Kidney epithelial cell (primary cell): ENCODE results near the gene UBALD1. TPM values are rescaled to one million over a fixed set of nuclear protein-coding genes. Genes with fewer than 3 reads are reported as not detected.

Source experiments
- DNase-seq: peaks from one replicate; pipeline ENCODE4 v3.0.0-alpha.2; 2010; ENCODE audit warnings: low read depth
- H3K27me3 ChIP-seq: 2 replicates; pipeline ENCODE4 v1.6.0; 2011; ENCODE audit warnings: low read length; ENCODE audit not compliant: control insufficient read depth, insufficient read depth
- H3K36me3 ChIP-seq: 2 replicates; pipeline ENCODE4 v1.5.1; 2011; ENCODE audit warnings: low read length; ENCODE audit not compliant: control insufficient read depth, insufficient read depth
- H3K4me3 ChIP-seq: 2 replicates; pipeline ENCODE4 v1.5.1; 2011; ENCODE audit warnings: low read depth, mild to moderate bottlenecking, control low read depth, low read length
- total RNA-seq: library from RNA; depleted of rRNA; stranded (reverse); fragments of >200 nt; gene quantifications from 2 replicates; pipeline ENCODE4 v1.2.3, GENCODE V29; 2015
- TF ChIP-seq, protein P1 (sequence below): IDR thresholded peaks from 2 replicates; pipeline ENCODE4 v1.5.1; 2011; ENCODE audit warnings: mild to moderate bottlenecking, moderate library complexity, low read length, control low read depth, inconsistent platforms; ENCODE audit not compliant: insufficient read depth, poor library complexity, severe bottlenecking

UBALD1 gene
- total RNA-seq, 1 donor from 2014 or later = 8.9 TPM

DNA sequence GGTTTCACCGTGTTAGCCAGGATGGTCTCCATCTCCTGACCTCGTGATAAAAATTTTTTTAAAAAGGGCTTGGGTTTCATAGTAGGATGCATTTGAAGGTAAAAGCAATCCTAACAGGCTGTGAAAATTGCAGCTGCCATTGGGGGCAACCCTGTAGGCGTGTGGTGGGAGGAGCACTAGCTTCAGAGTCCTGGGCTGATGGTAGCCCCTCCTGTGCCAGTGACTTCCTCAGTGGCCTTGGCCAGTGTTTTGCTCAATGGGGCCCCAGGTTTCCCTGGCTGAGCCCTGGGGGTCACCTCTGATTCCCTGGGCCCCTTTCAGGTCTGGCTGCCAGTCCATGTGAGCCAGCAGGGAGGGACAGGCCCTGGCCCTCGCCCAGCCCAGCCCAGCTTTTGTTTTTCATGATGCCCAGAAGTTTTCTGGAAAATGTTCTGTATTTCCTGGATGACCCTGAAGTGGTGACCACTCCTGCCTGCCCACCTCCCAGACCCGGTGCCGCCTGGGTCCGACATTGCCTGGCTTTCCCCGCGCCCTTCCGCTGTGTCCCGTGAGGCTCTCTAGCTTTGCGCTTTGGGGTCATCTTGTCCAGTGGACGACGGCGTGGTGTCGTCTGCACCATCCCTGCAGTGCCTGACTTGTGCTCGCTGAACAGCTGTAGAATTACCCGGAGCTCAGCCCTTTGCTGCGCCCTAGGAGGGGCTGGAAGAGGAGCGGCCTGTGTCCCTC is 19.4 kb upstream of the UBALD1 start:
- TF ChIP-seq, protein P1, sequence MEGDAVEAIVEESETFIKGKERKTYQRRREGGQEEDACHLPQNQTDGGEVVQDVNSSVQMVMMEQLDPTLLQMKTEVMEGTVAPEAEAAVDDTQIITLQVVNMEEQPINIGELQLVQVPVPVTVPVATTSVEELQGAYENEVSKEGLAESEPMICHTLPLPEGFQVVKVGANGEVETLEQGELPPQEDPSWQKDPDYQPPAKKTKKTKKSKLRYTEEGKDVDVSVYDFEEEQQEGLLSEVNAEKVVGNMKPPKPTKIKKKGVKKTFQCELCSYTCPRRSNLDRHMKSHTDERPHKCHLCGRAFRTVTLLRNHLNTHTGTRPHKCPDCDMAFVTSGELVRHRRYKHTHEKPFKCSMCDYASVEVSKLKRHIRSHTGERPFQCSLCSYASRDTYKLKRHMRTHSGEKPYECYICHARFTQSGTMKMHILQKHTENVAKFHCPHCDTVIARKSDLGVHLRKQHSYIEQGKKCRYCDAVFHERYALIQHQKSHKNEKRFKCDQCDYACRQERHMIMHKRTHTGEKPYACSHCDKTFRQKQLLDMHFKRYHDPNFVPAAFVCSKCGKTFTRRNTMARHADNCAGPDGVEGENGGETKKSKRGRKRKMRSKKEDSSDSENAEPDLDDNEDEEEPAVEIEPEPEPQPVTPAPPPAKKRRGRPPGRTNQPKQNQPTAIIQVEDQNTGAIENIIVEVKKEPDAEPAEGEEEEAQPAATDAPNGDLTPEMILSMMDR = no peak
- H3K27me3 ChIP-seq = no peaks in the 10 kb centered on the region
- DNase-seq = no peak
- H3K4me3 ChIP-seq = no peak overlapping the region
- no peaks in the 10 kb centered on the region for H3K36me3 ChIP-seq

DNA sequence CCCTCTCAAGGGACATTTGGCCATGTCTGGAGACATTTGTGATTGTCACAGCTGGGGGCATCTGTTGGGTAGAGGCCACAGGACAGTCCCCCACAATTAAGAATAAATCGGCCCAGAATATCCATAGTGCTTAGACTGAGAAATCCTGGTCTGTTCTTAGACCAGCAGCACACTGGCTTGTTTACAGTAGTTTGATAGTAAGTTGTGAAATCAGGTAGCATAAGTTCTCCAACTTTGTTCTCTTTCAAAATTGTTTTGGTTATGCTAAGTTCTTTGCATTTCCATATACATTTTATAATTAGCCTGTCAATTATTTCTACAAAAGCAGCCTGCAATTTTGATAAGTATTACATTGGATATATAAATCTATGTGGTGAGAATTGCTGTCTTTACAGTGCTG is 16.8 kb upstream of the UBALD1 start:
- no peaks in the 10 kb centered on the region for H3K27me3 ChIP-seq
- no peak overlapping the region for H3K4me3 ChIP-seq
- no peak for DNase-seq
- TF ChIP-seq, protein P1 = no peak
- H3K36me3 ChIP-seq = no peaks in the 10 kb centered on the region

DNA sequence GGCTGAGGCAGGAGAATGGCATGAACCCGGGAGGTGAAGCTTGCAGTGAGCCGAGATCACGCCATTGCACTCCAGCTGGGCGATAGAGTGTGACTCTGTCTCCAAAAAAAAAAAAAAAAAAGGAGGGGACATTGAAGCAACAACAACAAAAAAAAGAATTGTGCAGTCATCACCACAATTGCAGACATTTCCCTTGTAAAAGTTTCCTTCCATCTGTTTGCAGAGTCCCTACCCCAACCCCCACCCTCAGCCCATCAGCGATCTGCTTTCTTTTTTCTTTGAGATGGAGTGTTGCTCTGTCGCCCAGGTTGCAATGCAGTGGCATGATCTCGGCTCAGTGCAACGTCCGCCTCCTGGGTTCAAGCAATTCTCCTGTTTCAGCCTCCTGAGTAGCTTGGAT is 13.6 kb upstream of the UBALD1 start:
- Histone ChIP-seq H3K4me3 (no peak overlapping the region), H3K36me3 (no peaks in the 10 kb centered on the region), H3K27me3 (no peaks in the 10 kb centered on the region)
- DNase-seq = no peak
- TF ChIP-seq, protein P1 = no peak

DNA sequence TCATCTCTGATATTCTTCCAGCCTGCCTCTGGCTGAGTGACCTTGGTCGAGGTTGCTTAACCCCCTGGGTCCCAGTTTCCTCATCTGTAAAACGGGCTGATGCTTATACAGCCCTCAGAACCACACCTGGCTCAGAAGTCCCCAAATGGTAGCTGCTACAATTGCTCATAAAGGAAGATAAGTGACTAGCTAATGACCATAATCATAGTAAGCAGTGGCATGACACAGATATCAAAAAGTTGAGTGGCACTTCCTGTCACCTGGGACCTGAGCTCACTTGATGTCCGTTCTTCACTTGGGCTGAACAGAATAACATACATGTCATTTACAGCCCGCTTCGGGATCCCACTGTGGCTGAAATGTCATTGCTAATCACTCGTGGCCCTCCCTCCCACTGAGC is 11.7 kb upstream of the UBALD1 start:
- Histone ChIP-seq H3K36me3 (no peaks in the 10 kb centered on the region), H3K27me3 (no peaks in the 10 kb centered on the region), H3K4me3 (no peak overlapping the region)
- DNase-seq = no peak
- TF ChIP-seq, protein P1 = no peak

DNA sequence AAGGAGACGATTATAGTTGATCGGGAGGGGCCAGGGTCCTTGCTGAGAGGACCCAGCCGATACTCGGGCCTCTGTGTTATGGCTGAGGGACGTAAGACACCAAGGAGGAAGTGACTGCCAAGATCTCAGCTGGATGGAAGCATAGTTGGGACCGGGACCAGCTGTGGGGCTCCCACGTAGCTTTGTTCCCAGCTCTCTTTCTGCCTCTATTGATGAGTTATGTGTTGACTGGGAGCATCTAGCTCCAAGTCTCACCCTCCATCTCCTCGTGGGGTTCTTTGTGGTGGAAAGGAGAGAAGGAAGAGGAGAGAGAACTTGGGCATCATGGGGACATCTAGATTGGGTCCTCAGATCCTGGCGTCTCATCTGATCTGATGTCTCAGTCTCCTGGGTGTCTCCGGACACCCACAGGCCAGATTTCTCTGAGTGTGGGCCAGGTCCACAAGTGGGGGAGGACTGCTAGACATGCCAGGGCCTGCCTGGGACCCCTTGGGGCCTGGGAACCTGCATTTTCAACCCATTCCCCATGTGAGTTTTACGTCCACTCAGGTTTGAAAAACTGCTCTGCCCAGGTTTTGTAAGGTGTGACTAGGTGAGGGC is 11.0 kb upstream of the UBALD1 start:
- Histone ChIP-seq H3K27me3 (no peaks in the 10 kb centered on the region), H3K36me3 (no peaks in the 10 kb centered on the region), H3K4me3 (peak overlapping the region; percentile 93)
- TF ChIP-seq, protein P1 = no peak
- DNase-seq = no peak
